ENCODE measurements around the gene BCL10. TPM values are rescaled to one million over a fixed set of nuclear protein-coding genes. Genes with fewer than 3 reads are reported as not detected.

Gene BCL10
- total and polyA plus RNA-seq, 2 of the 8 experiments (the other 6 are each of a cell fraction or from before 2014, with no cell fraction given), result 7.4 to 29.6 TPM

DNA sequence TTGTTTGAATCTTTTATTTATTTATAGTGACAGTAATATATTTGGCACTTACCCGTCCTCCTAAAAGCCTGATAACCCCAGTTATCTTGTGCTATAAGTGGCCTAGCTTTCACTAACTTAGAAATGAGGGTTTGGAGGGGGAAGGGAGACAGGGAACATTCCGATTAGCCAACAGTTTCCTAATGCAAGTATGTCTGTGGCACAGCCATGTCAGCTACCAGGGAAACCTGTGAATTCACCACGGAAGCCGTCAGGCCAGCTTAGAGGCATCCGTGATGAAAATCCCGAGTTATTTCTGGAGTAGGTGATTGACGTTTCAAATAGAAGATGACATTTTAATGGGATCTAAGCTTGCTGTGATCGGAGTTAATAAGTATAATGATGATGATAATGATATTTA is 39.4 kb upstream of the BCL10 start:
- H4K20me1 ChIP-seq (replicated peaks in 1 of 2; ENCODE audit: control insufficient read depth in 1 of 2, insufficient read depth in 2 of 2, low read length in 2 of 2), result peaks cover 0 to 1% of the 10 kb centered on the region in 2 experiments
- no peak for TF ChIP-seq BACH1 (IDR thresholded peaks at IDR 0.05; ENCODE audit: low read length)
- TF ChIP-seq, protein P1, sequence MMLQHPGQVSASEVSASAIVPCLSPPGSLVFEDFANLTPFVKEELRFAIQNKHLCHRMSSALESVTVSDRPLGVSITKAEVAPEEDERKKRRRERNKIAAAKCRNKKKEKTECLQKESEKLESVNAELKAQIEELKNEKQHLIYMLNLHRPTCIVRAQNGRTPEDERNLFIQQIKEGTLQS (IDR thresholded peaks at IDR 0.05; ENCODE audit: insufficient read depth, low read depth, low read length), result no peak
- TF ChIP-seq RFX5 (IDR thresholded peaks at IDR 0.05; ENCODE audit: borderline replicate concordance, low read depth, low read length), result no peak
- no peak for TF ChIP-seq SAP30 (IDR thresholded peaks at IDR 0.05; ENCODE audit: insufficient read depth, insufficient replicate concordance, low read length)
- no peak for TF ChIP-seq SUZ12 (IDR thresholded peaks at IDR 0.05; ENCODE audit: low read length)

More for the DNA sequence above, 39.4 kb upstream of the BCL10 start:
- H3K79me2 ChIP-seq (ENCODE audit: control insufficient read depth in 1 of 2, insufficient read depth in 2 of 2, low read length in 2 of 2), result no peaks in the 10 kb centered on the region
- H2BK15ac ChIP-seq (ENCODE audit: low read length), result no peak overlapping the region
- H3K4me3 ChIP-seq (ENCODE audit: extremely low read depth in 1 of 4, insufficient read depth in 2 of 4, low read depth in 3 of 4, low read length in 4 of 4), result no peak overlapping the region
- CTCF ChIA-PET (ENCODE audit: partially characterized antibody), result interaction anchor here (0.8 to 1.3 kb wide), 4 partner anchors 12 to 184 kb away, joined by 3 read pairs; no protein-coding TSS in a partner anchor
- no peak overlapping the region; the same call in 1 of the 2 replicates for H4K8ac ChIP-seq (ENCODE audit: extremely low read depth, insufficient read depth, low read length)
- no peaks in the 10 kb centered on the region for H3K9me3 ChIP-seq (ENCODE audit: insufficient read depth in 2 of 2, low read depth in 1 of 2, low read length in 1 of 2)
- H2BK12ac ChIP-seq (ENCODE audit: low read depth, low read length), result no peak overlapping the region
- FAIRE-seq (no peak), DNase-seq (ENCODE audit: low read depth in 1 of 2, low spot score in 2 of 2) (no peak)
- no peaks in the 10 kb centered on the region; a peak in 1 of 8 replicates for H3K36me3 ChIP-seq (ENCODE audit: control insufficient read depth in 2 of 4, insufficient read depth in 4 of 4, low read length in 3 of 4)
- POLR2A ChIA-PET (ENCODE audit: partially characterized antibody), result interaction anchor here (0.9 to 1.0 kb wide), 2 partner anchors 261 to 268 kb away, joined by 3 read pairs; no protein-coding TSS in a partner anchor
- no peak overlapping the region for H2AFZ ChIP-seq (ENCODE audit: low read length)
- no peak overlapping the region for H3K18ac ChIP-seq (ENCODE audit: extremely low read depth, low read length)
- no peak overlapping the region for H2BK20ac ChIP-seq (ENCODE audit: low read length)
- H3K4me1 ChIP-seq (replicated peaks in 1 of 4; ENCODE audit: control insufficient read depth in 3 of 4, insufficient read depth in 4 of 4, low read length in 3 of 4), result no peaks in the 10 kb centered on the region
- H4K91ac ChIP-seq (replicated peaks; ENCODE audit: insufficient read length, low read length), result no peak overlapping the region
- no peak overlapping the region for H2AK5ac ChIP-seq (ENCODE audit: low read depth, low read length)
- H3K23me2 ChIP-seq (ENCODE audit: low read depth, low read length), result no peaks in the 10 kb centered on the region
- H3K4ac ChIP-seq (replicated peaks; ENCODE audit: insufficient read length, low read depth, low read length), result no peak overlapping the region
- no peak overlapping the region for H3K27ac ChIP-seq (ENCODE audit: low read depth, low read length)
- no peak overlapping the region for H3K4me2 ChIP-seq (ENCODE audit: insufficient read depth in 1 of 2, low read depth in 2 of 2, low read length in 2 of 2)
- H3K14ac ChIP-seq (ENCODE audit: insufficient read length), result no peak overlapping the region
- no peak overlapping the region for H3K9ac ChIP-seq (replicated peaks in 1 of 4; ENCODE audit: extremely low read depth in 1 of 4, low read depth in 3 of 4, low read length in 3 of 4)
- no peaks in the 10 kb centered on the region for H3K27me3 ChIP-seq (replicated peaks in 1 of 4; ENCODE audit: control insufficient read depth in 3 of 4, extremely low read depth in 1 of 4, insufficient read depth in 3 of 4, low read length in 3 of 4)
- H3K56ac ChIP-seq (replicated peaks; ENCODE audit: insufficient read length, low read depth, low read length), result peak overlapping the region; percentile 37
- H3K79me1 ChIP-seq (ENCODE audit: low read depth, low read length), result no peaks in the 10 kb centered on the region; the same call in 1 of the 2 replicates
- H3K23ac ChIP-seq (ENCODE audit: insufficient read length), result no peak overlapping the region
- WGBS, 2 experiments (ENCODE audit: extremely low coverage in 1 of 2, insufficient coverage in 1 of 2, insufficient read length in 1 of 2, insufficient replicate concordance in 2 of 2, low coverage in 1 of 2, low lambda C conversion rate in 2 of 2, missing lambda C conversion rate in 1 of 2), result 79% methylated on average over 8 of the region's 8 CpGs; no CpG with 5 or more reads in 1 of the 2 experiments
- peak overlapping the region; percentile 49 for H2BK120ac ChIP-seq (replicated peaks; ENCODE audit: low read depth, low read length)
- no peak overlapping the region for H4K5ac ChIP-seq (ENCODE audit: insufficient read length, low read depth, low read length)
- no peak overlapping the region for H2BK5ac ChIP-seq (ENCODE audit: low read depth, low read length)

Measured in H1 (cell line).